Activated CD8-positive, alpha-beta memory T cell treated with anti-CD3 and anti-CD28 coated beads, Interleukin-2, amount 50 U/mL, for 1 hour (primary cell): ENCODE results near the gene UBE2E2.
"Not testable (repeated sequence)": the region's sequence is repeated elsewhere in the genome, so short reads cannot be mapped to it uniquely, and the experiment has no call there.

Experiments
- DNase-seq: peaks from one replicate; pipeline ENCODE4 v3.0.0-alpha.2; 2020; ENCODE audit errors: extremely low read depth

The UBE2E2 gene

DNA sequence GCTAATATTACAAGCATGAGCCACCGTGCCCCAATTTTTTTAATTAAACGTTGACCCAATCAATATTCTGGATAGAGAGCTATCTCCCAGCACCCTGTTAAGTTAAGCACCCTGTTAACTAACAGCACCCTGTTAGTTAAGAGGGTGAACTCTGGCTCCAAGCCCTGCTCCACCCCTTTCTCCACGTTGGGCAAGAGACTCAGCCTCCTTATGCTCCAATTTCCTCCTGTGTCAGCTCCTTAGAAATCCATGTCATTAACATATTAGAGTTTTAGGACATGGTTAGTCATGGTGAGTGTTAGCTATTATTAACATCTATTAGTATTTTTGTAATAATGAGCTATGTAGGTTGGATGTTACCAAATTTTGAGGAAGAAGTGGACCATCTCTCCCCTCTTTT lies 385.4 kb downstream of the UBE2E2 start:
- DNase-seq = no peak

- DNase-seq = no peak
Measured at GRCh38 chr3:23589602-23590001, 386.5 kb downstream of the UBE2E2 start.

- DNase-seq = no peak
Measured at GRCh38 chr3:23590424-23591273, 387.5 kb downstream of the UBE2E2 start.

DNA sequence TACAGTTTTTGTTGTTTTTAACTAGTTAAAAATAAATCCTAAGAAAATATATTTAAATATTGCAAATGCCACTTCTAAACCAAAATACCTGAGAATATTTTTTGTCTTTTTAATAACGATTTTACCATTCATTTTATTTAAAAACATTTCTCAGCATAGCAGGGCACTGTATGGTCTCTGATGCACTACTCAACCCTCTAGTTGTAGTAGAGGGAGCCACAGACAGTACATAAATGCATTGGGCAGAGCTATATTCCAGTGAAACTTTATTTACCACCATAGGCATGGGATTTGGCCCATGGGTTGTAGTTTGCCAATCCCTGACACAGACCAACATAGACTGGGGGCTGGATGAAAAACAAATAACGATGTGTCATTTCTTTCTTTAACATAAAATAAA lies 388.2 kb downstream of the UBE2E2 start:
- no peak for DNase-seq

- DNase-seq = no peak
Measured at GRCh38 chr3:23592961-23593931, 390.1 kb downstream of the UBE2E2 start.

DNA sequence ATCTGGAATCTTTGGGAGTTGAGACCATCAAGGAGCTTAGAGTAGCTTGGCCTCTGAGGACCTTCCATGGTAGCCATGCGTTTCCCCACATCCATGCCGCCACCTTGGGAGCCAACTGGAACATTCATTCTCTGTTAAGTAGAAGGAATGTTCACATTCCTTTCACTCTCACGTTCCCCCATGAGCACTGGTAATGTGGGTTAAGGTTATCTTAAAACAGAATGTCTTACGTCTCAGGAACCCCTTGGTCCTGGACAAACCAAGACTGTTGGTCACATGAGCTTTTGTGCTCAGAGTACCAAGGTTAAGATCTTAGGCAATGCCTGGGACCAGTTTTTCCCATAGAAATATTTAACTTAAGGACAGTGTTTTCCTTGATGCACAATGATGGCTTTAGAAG lies 390.9 kb downstream of the UBE2E2 start:
- no peak for DNase-seq

- DNase-seq = no peak
Measured at GRCh38 chr3:23594894-23595670, 392.0 kb downstream of the UBE2E2 start.

GRCh38 chr3:23595851-23596250 lies 392.7 kb downstream of the UBE2E2 start:
- DNase-seq = no peak

- no peak for DNase-seq
Measured at GRCh38 chr3:23600167-23600871, 397.2 kb downstream of the UBE2E2 start.

- DNase-seq = no peak
Measured at GRCh38 chr3:23601091-23601822, 398.1 kb downstream of the UBE2E2 start.

DNA sequence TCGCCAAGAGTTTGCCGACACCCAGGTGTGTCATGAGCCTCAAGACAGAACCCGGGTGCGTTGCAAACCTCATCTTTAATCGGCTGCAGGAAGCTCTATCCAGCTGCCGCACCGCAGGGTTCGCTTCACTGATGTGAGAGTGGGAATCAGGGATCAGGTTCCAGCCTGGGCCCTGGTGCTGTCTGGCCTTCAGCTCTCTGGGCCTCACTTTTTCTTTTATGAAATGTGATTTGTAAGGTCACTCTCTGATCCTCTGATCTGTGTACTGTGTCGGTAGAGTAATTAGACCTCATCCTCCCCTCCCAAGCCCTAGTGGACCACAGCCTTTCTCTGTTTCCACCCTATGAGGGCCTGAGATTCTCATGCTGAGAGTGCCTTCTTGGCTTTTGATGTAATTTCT lies 399.8 kb downstream of the UBE2E2 start:
- DNase-seq = no peak

DNA sequence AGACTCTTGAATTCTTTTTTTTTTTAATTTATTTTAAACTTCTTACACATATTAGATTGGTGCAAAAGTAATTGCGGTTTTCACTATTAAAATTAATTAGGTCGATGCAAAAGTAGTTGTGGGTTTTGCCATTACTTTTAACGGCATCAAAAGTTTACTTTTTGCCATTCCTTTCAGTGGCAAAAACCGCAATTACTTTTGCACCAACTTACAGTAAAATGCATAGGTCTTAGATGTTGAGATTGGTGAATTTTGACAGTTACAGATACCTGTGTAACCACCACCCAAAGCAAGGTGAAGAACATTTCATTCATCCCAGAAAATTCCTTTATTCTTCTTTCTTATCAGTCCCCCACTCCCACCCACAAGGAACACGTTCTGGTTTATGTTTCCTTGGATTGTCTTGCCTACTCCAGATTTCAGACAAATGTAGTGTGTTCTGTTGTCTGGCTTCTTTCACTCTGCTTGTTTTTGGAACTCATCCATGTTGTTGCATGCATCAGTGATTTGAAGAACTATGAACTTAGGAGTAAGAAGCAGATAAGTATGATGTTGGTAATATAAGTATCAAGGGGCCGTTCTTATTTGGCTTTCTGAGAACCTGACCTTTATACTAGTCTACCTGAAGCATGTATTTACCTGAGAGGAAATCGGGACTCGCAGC lies 404.2 kb downstream of the UBE2E2 start:
- DNase-seq = no peak

DNA sequence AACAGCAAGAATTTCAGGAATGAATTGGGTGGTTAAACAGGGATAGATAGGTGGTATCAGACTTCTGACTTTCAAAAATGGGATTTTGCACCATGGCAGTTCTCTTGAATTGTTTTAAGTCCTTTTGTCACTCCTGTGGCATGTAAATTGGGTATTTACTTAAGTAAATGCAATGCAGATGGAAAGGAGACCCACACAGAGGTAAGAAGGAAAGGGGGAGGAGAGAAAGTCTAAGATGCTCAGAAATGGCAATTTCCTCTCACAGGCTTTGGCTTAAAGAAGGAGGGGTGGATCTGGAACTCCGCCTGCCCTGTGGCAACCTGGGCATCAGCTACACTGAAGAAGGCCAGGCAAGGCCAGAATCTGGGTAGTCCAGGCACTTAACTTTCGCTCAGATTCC lies 405.5 kb downstream of the UBE2E2 start:
- no peak for DNase-seq

DNA sequence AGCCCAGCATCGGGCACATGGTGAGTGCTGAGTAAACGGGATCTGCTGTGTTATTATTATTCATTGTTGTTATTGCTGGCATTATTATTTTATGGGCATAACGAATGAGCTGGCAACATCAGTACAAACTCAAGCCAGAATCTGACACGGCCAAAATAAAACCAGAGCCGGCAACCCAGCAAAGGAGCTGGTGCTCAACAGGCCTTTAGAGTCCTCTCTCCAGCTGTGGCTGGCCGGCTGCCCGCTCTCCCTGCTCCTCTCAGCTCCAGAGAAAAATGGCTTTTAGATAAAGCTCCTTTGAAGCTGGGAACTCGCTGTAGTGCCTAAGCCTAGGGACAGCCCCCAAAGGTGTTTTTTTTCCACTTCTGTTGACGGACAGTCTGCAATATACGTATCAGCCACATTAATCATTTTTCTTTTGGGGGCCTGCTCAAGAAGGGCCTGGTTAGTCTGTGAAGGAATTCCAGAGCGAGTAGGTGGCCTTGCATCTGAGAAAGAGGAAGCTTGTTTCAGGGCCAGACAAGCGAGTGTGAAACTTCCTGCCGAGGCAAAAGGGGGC lies 408.7 kb downstream of the UBE2E2 start:
- no peak for DNase-seq

- no peak for DNase-seq
Measured at GRCh38 chr3:23612296-23612891, 409.3 kb downstream of the UBE2E2 start.

GRCh38 chr3:23615068-23615467 lies 411.9 kb downstream of the UBE2E2 start:
- no peak for DNase-seq

DNA sequence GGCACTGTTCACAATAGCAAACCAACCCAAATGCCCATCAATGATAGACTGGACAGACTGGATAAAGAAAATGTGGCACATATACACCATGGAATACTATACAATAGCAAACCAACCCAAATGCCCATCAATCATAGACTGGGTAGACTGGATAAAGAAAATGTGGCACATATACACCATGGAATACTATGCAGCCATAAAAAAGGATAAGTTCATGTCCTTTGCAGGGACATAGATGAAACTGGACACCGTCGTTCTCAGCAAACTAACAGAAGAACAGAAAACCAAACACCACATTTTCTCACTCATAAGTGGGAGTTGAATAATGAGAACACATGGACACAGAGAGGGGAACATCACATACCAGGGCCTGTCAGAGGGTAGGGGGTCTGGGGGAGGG lies 415.3 kb downstream of the UBE2E2 start:
- not testable (repeated sequence) for DNase-seq

GRCh38 chr3:23619705-23620637 lies 416.8 kb downstream of the UBE2E2 start:
- no peak for DNase-seq
